IMR-90 (cell line): ENCODE results near the gene SAMSN1. TPM values are rescaled to one million over a fixed set of nuclear protein-coding genes. Genes with fewer than 3 reads are reported as not detected.

Experiments used
- ATAC-seq: fragments of 200-7000 bp; cut with Tn5 transposase; 2 replicates; pipeline ENCODE4 v1.9.1; 2020; ENCODE audit warnings: low read depth, mild to moderate bottlenecking, moderate library complexity
- BruUV-seq: library from RNA; stranded (reverse); fragments of 400-500 nt; replicated peaks from 2 replicates; lab custom pipeline; 2021; lab: Mats Ljungman, UMichigan
- CTCF ChIA-PET: fragments of 300-600 bp; formaldehyde crosslinking; extraction: SDS; loops from one replicate; lab custom pipeline; 2021; ENCODE audit warnings: antibody characterized with exemption; lab: Yijun Ruan, JAX
- POLR2A ChIA-PET: fragments of 300-600 bp; sonication (Branson Sonifier 250); formaldehyde crosslinking; loops from one replicate; lab custom pipeline; 2022; ENCODE audit warnings: antibody characterized with exemption; ENCODE audit not compliant: unreplicated experiment; lab: Charles Lee
- DNase-seq: peaks from one replicate; pipeline ENCODE4 v3.0.0; 2013
- H2AFZ ChIP-seq: replicated peaks from 2 replicates; pipeline ENCODE3; 2013; ENCODE audit warnings: low read length, mild to moderate bottlenecking; ENCODE audit not compliant: poor library complexity
- H2AK5ac ChIP-seq: 2 replicates; pipeline ENCODE4 v1.6.1; 2013; ENCODE audit warnings: low read depth, low read length, inconsistent platforms
- H2AK9ac ChIP-seq: replicated peaks from 2 replicates; pipeline ENCODE3; 2013; ENCODE audit warnings: mild to moderate bottlenecking, low read depth, low read length, moderate library complexity; ENCODE audit not compliant: poor library complexity
- H2BK120ac ChIP-seq: 2 replicates; pipeline ENCODE4 v1.6.1; 2013; ENCODE audit warnings: low read depth, low read length, inconsistent platforms
- H2BK15ac ChIP-seq: 3 replicates; pipeline ENCODE4 v1.6.1; 2013; ENCODE audit warnings: low read depth, low read length, inconsistent platforms
- H2BK20ac ChIP-seq: 2 replicates; pipeline ENCODE4 v1.6.1; 2013; ENCODE audit warnings: low read depth, mild to moderate bottlenecking, inconsistent platforms, low read length, moderate library complexity
- H2BK5ac ChIP-seq: 2 replicates; pipeline ENCODE4 v1.6.1; 2013; ENCODE audit warnings: mild to moderate bottlenecking, low read depth, low read length, inconsistent platforms; ENCODE audit not compliant: poor library complexity, severe bottlenecking
- H3K14ac ChIP-seq: replicated peaks from 2 replicates; pipeline ENCODE4 v1.6.1; 2013; ENCODE audit warnings: low read depth, low read length, inconsistent platforms
- H3K18ac ChIP-seq: 2 replicates; pipeline ENCODE4 v1.6.1; 2013; ENCODE audit warnings: low read depth, low read length, control low read depth
- H3K23ac ChIP-seq: 2 replicates; pipeline ENCODE4 v1.6.1; 2013; ENCODE audit warnings: low read depth, low read length, inconsistent platforms
- H3K27ac ChIP-seq: 2 replicates; pipeline ENCODE4 v1.5.1; 2013; ENCODE audit warnings: mild to moderate bottlenecking, control low read depth, low read length; ENCODE audit not compliant: insufficient read depth
- H3K27me3 ChIP-seq: 2 replicates; pipeline ENCODE4 v1.6.1; 2013; ENCODE audit warnings: low read length; ENCODE audit not compliant: control insufficient read depth, insufficient read depth
- H3K36me3 ChIP-seq: 2 replicates; pipeline ENCODE4 v1.6.1; 2013; ENCODE audit warnings: low read length, mixed read lengths; ENCODE audit not compliant: control insufficient read depth, insufficient read depth
- H3K4ac ChIP-seq: 2 replicates; pipeline ENCODE4 v1.6.1; 2013; ENCODE audit warnings: low read depth, low read length, inconsistent platforms
- H3K4me1 ChIP-seq: 2 replicates; pipeline ENCODE4 v1.6.1; 2013; ENCODE audit warnings: low read length, mixed read lengths; ENCODE audit not compliant: control insufficient read depth, insufficient read depth
- H3K4me2 ChIP-seq: 2 replicates; pipeline ENCODE4 v1.6.1; 2013; ENCODE audit warnings: low read depth, mild to moderate bottlenecking, control low read depth, low read length, moderate library complexity
- H3K4me3 ChIP-seq: 2 replicates; pipeline ENCODE4 v1.5.1; 2013; ENCODE audit warnings: low read depth, mild to moderate bottlenecking, control low read depth, low read length, moderate library complexity; ENCODE audit not compliant: insufficient read depth
- H3K56ac ChIP-seq: 2 replicates; pipeline ENCODE4 v1.6.1; 2013; ENCODE audit warnings: low read length, inconsistent platforms; ENCODE audit not compliant: insufficient read depth; ENCODE audit errors: extremely low read depth
- H3K79me1 ChIP-seq, 2 experiments: 2 replicates each; pipeline ENCODE4 v1.6.1; 2013; ENCODE audit warnings: low read length in 2 of 2, inconsistent platforms in 1 of 2, low read depth in 1 of 2
- H3K9ac ChIP-seq: 2 replicates; pipeline ENCODE4 v1.6.1; 2013; ENCODE audit warnings: low read depth, low read length, control low read depth
- H3K9me1 ChIP-seq: 2 replicates; pipeline ENCODE4 v1.6.1; 2013; ENCODE audit warnings: low read length, inconsistent platforms; ENCODE audit not compliant: insufficient read depth
- H3K9me3 ChIP-seq: 2 replicates; pipeline ENCODE4 v1.6.1; 2013; ENCODE audit warnings: low read length; ENCODE audit not compliant: control insufficient read depth, insufficient read depth
- H4K20me1 ChIP-seq: 2 replicates; pipeline ENCODE4 v1.6.1; 2013; ENCODE audit warnings: low read length, inconsistent platforms; ENCODE audit not compliant: insufficient read depth
- H4K5ac ChIP-seq: 2 replicates; pipeline ENCODE4 v1.6.1; 2013; ENCODE audit warnings: mild to moderate bottlenecking, low read depth, low read length, control low read depth
- H4K8ac ChIP-seq, 2 experiments: 2 replicates each; pipeline ENCODE4 v1.6.1; 2013; ENCODE audit warnings: low read depth in 2 of 2, low read length in 2 of 2, control low read depth in 1 of 2, inconsistent platforms in 1 of 2
- H4K91ac ChIP-seq: 2 replicates; pipeline ENCODE4 v1.6.1; 2013; ENCODE audit warnings: low read depth, low read length, inconsistent platforms; ENCODE audit not compliant: insufficient read depth
- BHLHE40 ChIP-seq: fragments of 150-350 bp; IDR thresholded peaks from 2 replicates; pipeline ENCODE4 v1.6.1; 2016; ENCODE audit warnings: mild to moderate bottlenecking, low read depth, low read length
- CEBPB ChIP-seq: IDR thresholded peaks from 2 replicates; pipeline ENCODE4 v1.6.1; 2012; ENCODE audit warnings: low read depth, low read length, improper control_type of control experiment
- CHD1 ChIP-seq: IDR thresholded peaks from 2 replicates; pipeline ENCODE4 v1.6.1; 2012; ENCODE audit warnings: low read depth, low read length, improper control_type of control experiment
- FOS ChIP-seq: fragments of 150-350 bp; IDR thresholded peaks from 2 replicates; pipeline ENCODE4 v1.6.1; 2016; ENCODE audit warnings: low read depth, low read length
- MAFK ChIP-seq: IDR thresholded peaks from 2 replicates; pipeline ENCODE4 v1.6.1; 2012; ENCODE audit warnings: low read depth, low read length, improper control_type of control experiment
- MAZ ChIP-seq: IDR thresholded peaks from 2 replicates; pipeline ENCODE4 v1.6.1; 2012; ENCODE audit warnings: low read depth, mild to moderate bottlenecking, low read length, improper control_type of control experiment, moderate library complexity, borderline replicate concordance
- NFE2L2 ChIP-seq: fragments of 150-350 bp; IDR thresholded peaks from 2 replicates; pipeline ENCODE4 v1.6.1; 2016; ENCODE audit warnings: low read depth, mild to moderate bottlenecking, low read length
- POLR2A ChIP-seq: IDR thresholded peaks from 2 replicates; pipeline ENCODE4 v1.6.1; 2012; ENCODE audit warnings: mild to moderate bottlenecking, low read depth, low read length
- RAD21 ChIP-seq: IDR thresholded peaks from 2 replicates; pipeline ENCODE4 v1.6.1; 2012; ENCODE audit warnings: low read length, improper control_type of control experiment
- RFX5 ChIP-seq: IDR thresholded peaks from 2 replicates; pipeline ENCODE4 v1.8.0; 2012; ENCODE audit warnings: low read depth, mild to moderate bottlenecking, low read length, moderate library complexity
- SMC3 ChIP-seq: fragments of 150-350 bp; IDR thresholded peaks from 2 replicates; pipeline ENCODE4 v1.6.1; 2016; ENCODE audit warnings: low read depth, mild to moderate bottlenecking, antibody characterized with exemption, low read length, moderate library complexity
- WGBS, 2 experiments: methylation state at CpG; one replicate each; pipeline versions ENCODE4 v1.1.5 to v1.1.7; 2013; ENCODE audit warnings: missing lambda C conversion rate in 2 of 2; ENCODE audit not compliant: insufficient read length in 1 of 2; ENCODE audit errors: extremely low coverage in 2 of 2; 5-methylcytosine and 5-hydroxymethylcytosine counted together
- dilution Hi-C: fragments of 300-500 bp; cut with HindIII; formaldehyde crosslinking; loops from one replicate; pipeline ENCODE4 v1.14.3; 2018; ENCODE audit warnings: low sequenced_read_pairs; ENCODE audit not compliant: unreplicated experiment
- in situ Hi-C: fragments of 300-500 bp; cut with MboI; formaldehyde crosslinking; loops from 3 replicates; pipeline ENCODE4 v1.14.3; 2019; ENCODE audit warnings: low sequenced_read_pairs, inconsistent platforms, mixed read lengths
- intact Hi-C: fragments of 100-400 bp; cut with micrococcal nuclease; formaldehyde crosslinking; loops from 2 replicates; pipeline ENCODE4 v1.10.0; 2022
- polyA plus RNA-seq, 3 experiments: library from polyadenylated mRNA; depleted of rRNA; stranded (reverse); fragments of >200 nt; gene quantifications; 2 replicates each; pipeline ENCODE4 v1.2.3, GENCODE V29; 2012; ENCODE audit warnings: low replicate concordance in 1 of 3
- total RNA-seq: library from RNA; depleted of rRNA; stranded (reverse); fragments of >200 nt; gene quantifications from 2 replicates; pipeline ENCODE4 v1.2.3, GENCODE V29; 2012
- TF ChIP-seq, protein P1 (sequence below): fragments of 150-350 bp; IDR thresholded peaks from 2 replicates; pipeline ENCODE4 v1.6.1; 2017; ENCODE audit warnings: mild to moderate bottlenecking, antibody characterized with exemption, low read length, low read depth
- TF ChIP-seq, protein P2 (sequence below): conservative IDR thresholded peaks from 2 replicates; pipeline ENCODE4 v1.5.1; 2012; ENCODE audit warnings: mild to moderate bottlenecking, low read depth, low read length, improper control_type of control experiment

Gene SAMSN1
- total and polyA plus RNA-seq, 2 of the 4 experiments (the other 2 are of a cell fraction), result not detected

- no peaks in the 10 kb centered on the region for H3K9me3 ChIP-seq
- no peak for ATAC-seq
- no peak overlapping the region for H2AK5ac ChIP-seq
- no TSS peak for BruUV-seq
- H3K23ac ChIP-seq, result no peak overlapping the region
- no peaks in the 10 kb centered on the region for H3K9me1 ChIP-seq
- H2AK9ac ChIP-seq, result no peak overlapping the region
- no peak overlapping the region for H3K4me2 ChIP-seq
- intact Hi-C loops (no loop called here), dilution Hi-C loops (no loop called here), in situ Hi-C loops (no loop called here)
- no peak overlapping the region for H3K18ac ChIP-seq
- no peak overlapping the region for H4K91ac ChIP-seq
- POLR2A ChIA-PET, result no interaction called here
- H3K4me3 ChIP-seq, result no peak overlapping the region
- no peak overlapping the region for H4K8ac ChIP-seq
- H3K4ac ChIP-seq, result no peak overlapping the region
- H2BK15ac ChIP-seq, result no peak overlapping the region
- no peak overlapping the region for H2BK20ac ChIP-seq
- H2BK5ac ChIP-seq, result no peak overlapping the region
- H3K56ac ChIP-seq, result no peak overlapping the region
- H3K9ac ChIP-seq, result no peak overlapping the region
- H2BK120ac ChIP-seq, result no peak overlapping the region
- no peaks in the 10 kb centered on the region for H4K20me1 ChIP-seq
- no peaks in the 10 kb centered on the region for H3K27me3 ChIP-seq
- WGBS, 2 experiments, result no CpG with 5 or more reads among the region's 6 CpGs
- no peak for DNase-seq
- TF ChIP-seq FOS (no peak), MAFK (no peak), POLR2A (no peak), SMC3 (no peak), MAZ (no peak), CHD1 (no peak), NFE2L2 (no peak), RAD21 (no peak), BHLHE40 (no peak), RFX5 (no peak), CEBPB (no peak)
- TF ChIP-seq, protein P1, sequence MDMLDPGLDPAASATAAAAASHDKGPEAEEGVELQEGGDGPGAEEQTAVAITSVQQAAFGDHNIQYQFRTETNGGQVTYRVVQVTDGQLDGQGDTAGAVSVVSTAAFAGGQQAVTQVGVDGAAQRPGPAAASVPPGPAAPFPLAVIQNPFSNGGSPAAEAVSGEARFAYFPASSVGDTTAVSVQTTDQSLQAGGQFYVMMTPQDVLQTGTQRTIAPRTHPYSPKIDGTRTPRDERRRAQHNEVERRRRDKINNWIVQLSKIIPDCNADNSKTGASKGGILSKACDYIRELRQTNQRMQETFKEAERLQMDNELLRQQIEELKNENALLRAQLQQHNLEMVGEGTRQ, result no peak
- TF ChIP-seq, protein P2, sequence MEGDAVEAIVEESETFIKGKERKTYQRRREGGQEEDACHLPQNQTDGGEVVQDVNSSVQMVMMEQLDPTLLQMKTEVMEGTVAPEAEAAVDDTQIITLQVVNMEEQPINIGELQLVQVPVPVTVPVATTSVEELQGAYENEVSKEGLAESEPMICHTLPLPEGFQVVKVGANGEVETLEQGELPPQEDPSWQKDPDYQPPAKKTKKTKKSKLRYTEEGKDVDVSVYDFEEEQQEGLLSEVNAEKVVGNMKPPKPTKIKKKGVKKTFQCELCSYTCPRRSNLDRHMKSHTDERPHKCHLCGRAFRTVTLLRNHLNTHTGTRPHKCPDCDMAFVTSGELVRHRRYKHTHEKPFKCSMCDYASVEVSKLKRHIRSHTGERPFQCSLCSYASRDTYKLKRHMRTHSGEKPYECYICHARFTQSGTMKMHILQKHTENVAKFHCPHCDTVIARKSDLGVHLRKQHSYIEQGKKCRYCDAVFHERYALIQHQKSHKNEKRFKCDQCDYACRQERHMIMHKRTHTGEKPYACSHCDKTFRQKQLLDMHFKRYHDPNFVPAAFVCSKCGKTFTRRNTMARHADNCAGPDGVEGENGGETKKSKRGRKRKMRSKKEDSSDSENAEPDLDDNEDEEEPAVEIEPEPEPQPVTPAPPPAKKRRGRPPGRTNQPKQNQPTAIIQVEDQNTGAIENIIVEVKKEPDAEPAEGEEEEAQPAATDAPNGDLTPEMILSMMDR, result no peak
- H3K36me3 ChIP-seq, result no peaks in the 10 kb centered on the region
- H3K27ac ChIP-seq, result no peak overlapping the region
- no peak overlapping the region for H4K5ac ChIP-seq
- H3K14ac ChIP-seq, result no peak overlapping the region
- H3K4me1 ChIP-seq, result no peaks in the 10 kb centered on the region
- no peak overlapping the region for H2AFZ ChIP-seq
- CTCF ChIA-PET, result no interaction called here
- H3K79me1 ChIP-seq, result no peaks in the 10 kb centered on the region
Measured at GRCh38 chr21:14533499-14534428, 12.4 kb downstream of the SAMSN1 start.
